BLaER1 (cell line): ENCODE results near the gene GMDS.

Experiments
- H3K27ac ChIP-seq: shearing (Covaris generic); formaldehyde crosslinking; 2 replicates; pipeline ENCODE4 v1.8.1; 2022
- H3K27me3 ChIP-seq: shearing (Covaris generic); formaldehyde crosslinking; 2 replicates; pipeline ENCODE4 v1.8.1; 2022
- H3K36me3 ChIP-seq: shearing (Covaris generic); formaldehyde crosslinking; 2 replicates; pipeline ENCODE4 v1.8.1; 2022
- H3K4me1 ChIP-seq: shearing (Covaris generic); formaldehyde crosslinking; 2 replicates; pipeline ENCODE4 v1.8.1; 2022
- H3K4me2 ChIP-seq: shearing (Covaris generic); formaldehyde crosslinking; 2 replicates; pipeline ENCODE4 v1.8.1; 2022
- H3K4me3 ChIP-seq: shearing (Covaris generic); formaldehyde crosslinking; 2 replicates; pipeline ENCODE4 v1.8.1; 2022
- H3K9ac ChIP-seq: shearing (Covaris generic); formaldehyde crosslinking; 2 replicates; pipeline ENCODE4 v1.8.1; 2022
- H3K9me3 ChIP-seq: shearing (Covaris generic); formaldehyde crosslinking; 2 replicates; pipeline ENCODE4 v1.8.1; 2022
- H4K20me1 ChIP-seq: shearing (Covaris generic); formaldehyde crosslinking; 2 replicates; pipeline ENCODE4 v1.8.1; 2022
- Cebpa-rat ChIP-seq: shearing (Covaris generic); IDR thresholded peaks from 2 replicates; pipeline ENCODE4 v1.8.1; 2022

Gene GMDS

DNA sequence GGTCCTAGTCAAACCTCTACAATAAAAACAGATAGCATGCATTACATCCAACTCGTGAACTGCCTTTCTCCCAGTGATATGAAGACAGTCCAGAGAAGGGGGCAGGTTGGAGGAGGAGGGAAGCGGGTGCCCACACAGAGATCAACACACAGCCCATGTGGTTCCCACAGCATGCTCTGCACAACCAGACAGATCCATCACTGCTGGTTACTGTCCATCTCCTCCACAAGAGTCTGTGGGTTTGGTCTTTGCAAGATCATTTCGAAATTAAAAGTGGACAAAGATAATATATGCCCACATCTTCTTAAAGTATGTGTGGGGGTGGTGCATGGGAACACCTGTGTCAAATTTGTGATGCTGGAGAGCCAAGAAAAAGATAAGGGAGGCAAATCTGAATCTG lies 215.5 kb downstream of the GMDS start:
- Histone ChIP-seq H3K9me3 (no peaks in the 10 kb centered on the region), H3K27ac (no peak overlapping the region), H3K27me3 (no peaks in the 10 kb centered on the region), H4K20me1 (no peaks in the 10 kb centered on the region), H3K36me3 (no peaks in the 10 kb centered on the region), H3K4me3 (no peak overlapping the region), H3K4me2 (no peak overlapping the region), H3K4me1 (peaks cover 10% of the 10 kb centered on the region), H3K9ac (no peak overlapping the region)
- TF ChIP-seq Cebpa-rat: no peak

DNA sequence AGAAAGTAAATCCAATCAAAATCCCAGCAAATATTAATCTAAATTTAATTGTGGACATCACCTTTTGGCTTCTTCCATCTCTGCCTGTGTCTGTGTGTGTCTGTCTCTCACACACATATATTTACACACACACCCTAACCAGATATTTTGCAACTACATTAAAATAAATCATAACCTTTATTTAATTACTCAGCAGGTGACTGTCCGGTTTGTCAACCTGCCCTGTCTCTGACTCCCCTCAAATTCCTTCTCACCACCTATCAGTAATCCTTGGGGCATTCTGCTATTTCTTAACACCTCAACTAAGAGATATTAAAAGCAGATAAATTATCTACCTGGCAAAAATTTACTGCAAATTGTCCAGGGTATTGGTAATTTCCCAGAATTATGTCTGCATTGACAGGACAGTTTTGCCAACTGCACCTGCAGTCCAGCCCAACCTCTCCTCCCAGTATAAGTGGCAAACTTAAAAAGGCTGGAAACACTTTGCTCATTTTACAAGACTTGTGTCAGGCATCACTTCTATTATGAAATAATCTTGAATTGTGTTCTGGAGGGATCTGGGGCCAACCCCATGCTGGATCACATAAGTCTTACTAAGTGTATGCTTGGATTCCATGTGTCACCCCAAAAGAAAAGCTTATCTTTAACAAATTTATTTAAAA lies 216.1 kb downstream of the GMDS start:
- no peaks in the 10 kb centered on the region for H3K27me3 ChIP-seq
- H4K20me1 ChIP-seq: no peaks in the 10 kb centered on the region
- H3K4me2 ChIP-seq: no peak overlapping the region
- no peak overlapping the region for H3K27ac ChIP-seq
- H3K9me3 ChIP-seq: no peaks in the 10 kb centered on the region
- H3K4me1 ChIP-seq: peaks cover 10% of the 10 kb centered on the region
- H3K9ac ChIP-seq: no peak overlapping the region
- no peaks in the 10 kb centered on the region for H3K36me3 ChIP-seq
- TF ChIP-seq Cebpa-rat: no peak
- no peak overlapping the region for H3K4me3 ChIP-seq

DNA sequence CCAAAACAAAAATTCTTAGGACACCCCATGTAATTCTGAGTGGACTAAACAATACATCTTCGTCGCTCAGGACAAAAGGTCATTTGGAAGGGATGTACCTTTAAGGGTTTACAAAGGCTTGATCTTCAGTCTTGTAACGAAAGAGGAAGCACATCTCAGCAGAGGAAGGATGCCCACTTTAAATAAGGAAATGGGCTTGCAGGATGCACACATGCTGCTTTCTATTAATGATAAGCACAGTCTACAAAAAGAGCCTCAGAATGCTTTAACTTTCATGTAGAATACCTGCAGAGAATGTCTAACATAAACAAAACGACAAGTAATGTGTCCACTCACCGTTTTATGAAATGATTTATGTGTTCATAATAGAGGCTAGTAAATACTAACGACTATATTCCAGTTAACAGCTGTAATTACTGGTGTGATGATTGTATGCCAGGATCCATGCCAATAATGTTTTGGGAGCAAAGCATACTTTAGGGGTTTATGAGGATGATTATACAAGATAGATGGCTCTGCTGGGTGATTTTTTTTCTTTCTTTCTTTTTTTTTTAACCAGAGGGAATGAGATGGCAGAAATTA lies 216.9 kb downstream of the GMDS start:
- Histone ChIP-seq H3K4me2 (peak overlapping the region; percentile 30), H4K20me1 (no peaks in the 10 kb centered on the region), H3K27me3 (no peaks in the 10 kb centered on the region), H3K27ac (no peak overlapping the region), H3K4me3 (no peak overlapping the region), H3K9ac (no peak overlapping the region), H3K4me1 (peaks cover 10% of the 10 kb centered on the region), H3K36me3 (no peaks in the 10 kb centered on the region), H3K9me3 (no peaks in the 10 kb centered on the region)
- TF ChIP-seq Cebpa-rat: no peak

DNA sequence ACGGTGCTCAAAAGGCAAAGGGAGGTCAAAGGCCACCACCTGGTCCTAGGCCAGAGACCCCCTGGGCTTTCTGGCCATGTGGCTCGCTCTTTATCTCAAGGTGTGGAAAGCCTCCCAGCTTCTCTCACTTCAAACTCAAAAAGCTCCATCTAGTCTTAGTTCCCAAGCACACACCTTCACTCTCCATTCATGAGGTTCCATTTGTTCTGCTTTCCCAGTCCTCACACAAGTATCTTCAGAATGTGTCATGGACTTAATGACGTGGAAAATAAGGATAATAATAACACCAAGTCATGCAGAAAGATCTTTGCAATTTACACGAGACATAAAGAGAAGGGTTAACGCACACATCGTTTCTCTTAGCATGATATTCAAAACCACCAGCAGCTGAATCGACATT lies 219.3 kb downstream of the GMDS start:
- Histone ChIP-seq H3K4me3 (no peak overlapping the region), H3K27me3 (no peaks in the 10 kb centered on the region), H4K20me1 (no peaks in the 10 kb centered on the region), H3K36me3 (no peaks in the 10 kb centered on the region), H3K9ac (no peak overlapping the region), H3K4me2 (no peak overlapping the region), H3K4me1 (peaks cover 16% of the 10 kb centered on the region), H3K27ac (no peak overlapping the region), H3K9me3 (no peaks in the 10 kb centered on the region)
- TF ChIP-seq Cebpa-rat: no peak

DNA sequence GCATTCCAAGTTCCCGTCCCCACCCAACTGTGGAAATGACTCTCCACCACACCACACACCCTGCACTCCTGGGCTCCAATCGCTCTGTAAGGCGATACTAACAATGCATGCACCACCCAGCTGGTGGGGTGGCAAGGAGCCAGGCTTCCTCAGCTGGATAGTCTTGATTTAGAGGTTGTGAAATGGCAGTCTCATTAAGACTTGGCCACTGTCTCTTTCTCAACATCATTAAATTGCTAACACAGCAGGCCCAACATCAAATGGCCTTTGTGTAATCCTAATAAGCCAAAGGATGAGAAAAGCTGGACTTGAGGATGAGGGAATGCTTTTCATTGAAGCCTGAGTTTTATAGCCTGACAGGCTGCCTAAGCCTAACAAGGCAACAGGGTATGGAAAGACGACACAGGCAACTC lies 223.7 kb downstream of the GMDS start:
- Histone ChIP-seq H3K4me1 (peaks cover 13% of the 10 kb centered on the region), H4K20me1 (no peaks in the 10 kb centered on the region), H3K9ac (no peak overlapping the region), H3K27me3 (no peaks in the 10 kb centered on the region), H3K4me2 (no peak overlapping the region), H3K9me3 (peaks cover 6% of the 10 kb centered on the region; the same call in 1 of the 2 replicates), H3K27ac (no peak overlapping the region), H3K36me3 (no peaks in the 10 kb centered on the region), H3K4me3 (no peak overlapping the region)
- no peak for TF ChIP-seq Cebpa-rat

DNA sequence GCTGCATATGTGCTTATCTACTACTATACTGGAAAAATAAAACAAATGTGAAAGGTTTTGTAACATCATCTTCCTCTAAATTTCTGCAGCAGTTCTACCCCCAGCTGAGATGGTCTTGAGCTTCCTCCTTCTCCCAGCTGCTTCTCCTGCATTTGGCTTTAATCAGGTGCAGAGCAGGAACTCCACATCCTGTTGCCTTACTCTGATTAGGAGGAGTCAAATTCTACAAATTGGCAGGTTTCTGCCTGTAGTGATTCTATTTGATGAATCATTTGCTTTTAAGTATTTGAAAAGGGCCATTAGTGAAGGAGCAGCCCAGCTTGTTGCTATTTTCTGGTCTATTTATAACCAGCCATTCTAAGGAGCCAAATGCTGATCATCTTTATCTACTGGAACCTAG lies 224.5 kb downstream of the GMDS start:
- no peak for TF ChIP-seq Cebpa-rat
- Histone ChIP-seq H3K27ac (no peak overlapping the region), H4K20me1 (no peaks in the 10 kb centered on the region), H3K4me1 (peaks cover 13% of the 10 kb centered on the region), H3K9me3 (peaks cover 9% of the 10 kb centered on the region), H3K4me2 (peak overlapping the region; percentile 10; the same call in 1 of the 2 replicates), H3K36me3 (no peaks in the 10 kb centered on the region), H3K4me3 (no peak overlapping the region), H3K27me3 (no peaks in the 10 kb centered on the region), H3K9ac (no peak overlapping the region)

DNA sequence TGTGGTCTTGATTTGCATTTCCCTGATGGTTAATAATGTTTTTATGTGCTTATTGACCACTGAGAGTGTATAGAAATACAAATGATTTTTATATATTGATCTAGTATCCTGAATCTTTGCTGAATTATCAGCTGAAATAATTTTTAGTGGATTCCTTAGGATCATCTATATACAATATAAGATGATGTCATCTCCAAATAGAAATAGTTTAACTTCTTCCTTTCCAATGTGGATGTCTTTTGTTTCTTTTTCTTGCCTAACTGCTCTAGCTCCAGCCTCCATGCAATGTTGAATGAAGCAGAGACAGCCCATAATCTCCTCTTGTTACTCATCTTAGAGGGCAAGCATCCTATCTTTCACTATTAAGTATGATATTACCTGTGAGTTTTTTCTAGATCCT lies 226.4 kb downstream of the GMDS start:
- H3K9me3 ChIP-seq: peaks cover 15% of the 10 kb centered on the region
- H3K36me3 ChIP-seq: no peaks in the 10 kb centered on the region
- H3K27ac ChIP-seq: no peak overlapping the region
- H3K4me2 ChIP-seq: no peak overlapping the region
- no peak for TF ChIP-seq Cebpa-rat
- no peak overlapping the region for H3K4me3 ChIP-seq
- H3K27me3 ChIP-seq: no peaks in the 10 kb centered on the region
- H3K4me1 ChIP-seq: peaks cover 13% of the 10 kb centered on the region
- H3K9ac ChIP-seq: no peak overlapping the region
- H4K20me1 ChIP-seq: no peaks in the 10 kb centered on the region

DNA sequence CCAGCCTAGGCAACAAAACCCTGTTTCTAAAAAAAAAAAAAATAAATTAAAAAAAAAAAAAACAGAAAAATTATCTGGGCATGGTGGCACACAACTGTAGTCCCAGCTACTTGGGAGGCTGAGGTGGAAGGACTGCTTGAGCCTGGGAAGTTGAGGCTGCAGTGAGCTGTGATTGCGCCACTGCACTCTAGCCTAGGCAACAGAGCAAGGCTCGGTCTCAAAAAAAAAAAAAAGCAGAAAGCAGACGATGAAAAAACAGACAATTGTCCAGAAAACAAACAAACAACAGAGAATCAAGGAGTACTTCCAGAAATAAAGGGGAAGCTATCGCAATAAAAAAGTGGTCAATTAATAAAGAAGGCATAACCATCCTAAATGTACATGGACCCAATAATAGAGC lies 229.4 kb downstream of the GMDS start:
- Histone ChIP-seq H3K4me1 (peaks cover 7% of the 10 kb centered on the region), H3K27me3 (no peaks in the 10 kb centered on the region), H4K20me1 (no peaks in the 10 kb centered on the region), H3K27ac (no peak overlapping the region), H3K4me2 (no peak overlapping the region), H3K9me3 (peaks cover 18% of the 10 kb centered on the region), H3K4me3 (no peak overlapping the region), H3K9ac (no peak overlapping the region), H3K36me3 (no peaks in the 10 kb centered on the region)
- no peak for TF ChIP-seq Cebpa-rat

DNA sequence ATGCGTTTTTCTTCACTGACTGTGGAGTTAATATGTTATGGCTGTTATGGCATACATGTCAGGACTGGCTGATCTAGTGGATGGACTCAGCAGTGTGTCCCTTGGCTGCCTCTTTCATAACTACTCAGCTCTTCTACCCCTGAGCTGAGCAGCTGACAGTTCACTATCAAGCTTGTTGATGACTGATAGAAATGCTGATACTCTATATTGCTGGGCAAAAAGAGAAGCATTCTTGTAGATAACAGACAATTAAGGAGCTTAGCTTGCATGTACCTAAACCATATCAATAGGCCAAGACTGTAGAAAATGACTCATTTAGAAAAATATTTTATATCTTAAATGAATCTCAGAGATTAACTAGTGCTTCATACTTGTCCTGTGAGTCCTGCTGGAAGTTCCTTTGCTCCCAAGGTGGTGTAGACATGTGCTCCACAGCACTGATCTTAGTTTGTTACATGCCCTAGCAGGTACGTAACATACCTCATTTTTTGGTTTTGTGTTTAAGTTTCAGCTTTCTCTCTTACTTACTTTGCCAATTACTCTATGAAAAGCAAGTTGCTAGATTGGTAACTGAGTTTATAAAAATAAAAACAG lies 236.9 kb downstream of the GMDS start:
- Histone ChIP-seq H3K27ac (no peak overlapping the region), H3K9ac (no peak overlapping the region), H3K4me2 (no peak overlapping the region), H3K27me3 (no peaks in the 10 kb centered on the region), H3K9me3 (peaks cover 3% of the 10 kb centered on the region; the same call in 1 of the 2 replicates), H3K4me1 (no peaks in the 10 kb centered on the region), H3K36me3 (no peaks in the 10 kb centered on the region), H3K4me3 (no peak overlapping the region), H4K20me1 (no peaks in the 10 kb centered on the region)
- no peak for TF ChIP-seq Cebpa-rat

DNA sequence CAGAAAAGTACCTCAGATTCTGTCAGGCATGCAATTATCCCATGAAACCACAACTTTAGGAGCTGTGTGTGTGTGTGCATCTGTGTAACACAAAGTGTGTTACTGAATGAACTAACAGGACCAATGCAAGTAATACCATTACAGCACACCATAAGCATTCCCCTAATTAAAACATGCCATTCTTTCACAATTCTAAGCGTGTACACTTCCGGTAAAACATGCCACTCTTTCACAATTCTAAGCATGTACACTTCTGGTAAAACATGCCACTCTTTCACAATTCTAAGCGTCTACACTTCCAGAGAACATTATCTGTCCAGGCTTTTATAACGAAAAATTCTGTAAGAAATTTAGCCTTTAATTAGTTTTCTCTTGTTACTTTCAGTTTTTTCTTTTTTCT lies 238.2 kb downstream of the GMDS start:
- Histone ChIP-seq H3K9me3 (peaks cover 3% of the 10 kb centered on the region; the same call in 1 of the 2 replicates), H3K27me3 (no peaks in the 10 kb centered on the region), H3K4me2 (no peak overlapping the region), H3K27ac (no peak overlapping the region), H3K4me1 (no peaks in the 10 kb centered on the region), H3K9ac (no peak overlapping the region), H4K20me1 (no peaks in the 10 kb centered on the region), H3K4me3 (no peak overlapping the region), H3K36me3 (no peaks in the 10 kb centered on the region)
- TF ChIP-seq Cebpa-rat: no peak
